ENCODE results near the gene RNF34.

DNA sequence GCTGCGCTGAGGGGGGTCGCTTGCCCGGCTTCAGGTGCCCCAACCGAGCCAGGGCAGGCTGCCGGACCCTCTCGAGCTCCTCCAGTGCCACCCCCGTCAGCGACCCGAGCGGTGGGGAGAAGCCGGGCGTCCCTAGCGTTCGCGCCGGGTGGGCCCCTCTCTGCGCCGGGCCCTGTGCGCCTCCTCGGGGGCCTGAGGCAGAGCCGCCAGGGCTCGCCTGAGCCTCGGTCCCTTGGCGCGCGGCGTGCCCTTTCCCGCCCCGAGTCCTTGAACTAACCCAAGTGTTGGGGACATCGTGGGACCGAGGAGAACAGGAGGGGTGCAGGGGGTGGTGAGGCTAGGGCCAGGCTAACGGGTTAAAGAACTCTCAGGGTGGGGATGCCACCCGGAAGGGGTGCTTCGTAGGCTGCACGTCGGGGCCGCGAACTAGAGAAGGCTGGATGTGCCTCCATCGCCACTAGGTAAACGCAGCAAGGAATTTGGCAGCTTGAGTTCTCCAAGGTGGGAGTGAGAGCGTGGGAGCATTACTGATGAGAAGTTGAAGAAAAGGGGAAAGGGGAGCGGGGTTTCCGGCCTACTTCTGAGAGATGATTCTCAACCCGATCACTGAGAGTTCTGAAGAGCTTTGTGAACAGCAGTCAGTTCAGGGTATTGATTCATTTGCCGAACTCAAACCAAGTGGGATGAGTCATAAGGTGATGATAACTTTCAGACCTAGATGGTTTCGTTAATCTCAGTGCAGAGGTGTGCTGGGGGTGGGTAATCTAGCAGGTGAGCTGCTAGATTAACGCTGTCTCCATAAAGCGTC, 618 bp downstream of the RNF34 start:
- TF ChIP-seq GATA2 (IDR thresholded peaks at IDR 0.05; ENCODE audit: low read depth, low read length), result no peak
- TF ChIP-seq GATA3 (IDR thresholded peaks at IDR 0.05; ENCODE audit: low read depth, low read length), result no peak
